GM23248 (cell line): Measurements from ENCODE around the gene RTN4RL1. TPM values are rescaled to one million over a fixed set of nuclear protein-coding genes. Genes with fewer than 3 reads are reported as not detected.

ENCODE experiments used
- DNase-seq: peaks from one replicate; pipeline ENCODE4 v3.0.0-alpha.2; 2015
- H2AFZ ChIP-seq: fragments of 200-600 bp; sonication (generic); 2 replicates; pipeline ENCODE4 v1.6.1; 2016; ENCODE audit warnings: antibody characterized with exemption
- H3F3A ChIP-seq: fragments of 200-600 bp; sonication (generic); 2 replicates; pipeline ENCODE4 v1.6.1; 2016; ENCODE audit warnings: mild to moderate bottlenecking, antibody characterized with exemption, mixed run types; ENCODE audit not compliant: insufficient read depth
- H3K27ac ChIP-seq: fragments of 200-600 bp; sonication (generic); 2 replicates; pipeline ENCODE4 v1.5.1; 2016; ENCODE audit warnings: mild to moderate bottlenecking
- H3K27me3 ChIP-seq: fragments of 200-600 bp; sonication (generic); replicated peaks from 2 replicates; pipeline ENCODE4 v1.6.1; 2016; ENCODE audit warnings: mild to moderate bottlenecking; ENCODE audit not compliant: insufficient read depth
- H3K36me3 ChIP-seq: fragments of 200-600 bp; sonication (generic); 2 replicates; pipeline ENCODE4 v1.6.1; 2016; ENCODE audit warnings: low read depth, mild to moderate bottlenecking
- H3K4me1 ChIP-seq: fragments of 200-600 bp; sonication (generic); 2 replicates; pipeline ENCODE4 v1.6.1; 2016; ENCODE audit warnings: mild to moderate bottlenecking; ENCODE audit not compliant: insufficient read depth
- H3K4me2 ChIP-seq: fragments of 200-600 bp; sonication (generic); one replicate; pipeline ENCODE4 v1.6.1; 2016; ENCODE audit warnings: mild to moderate bottlenecking; ENCODE audit not compliant: unreplicated experiment
- H3K4me3 ChIP-seq: fragments of 200-600 bp; sonication (generic); 2 replicates; pipeline ENCODE4 v1.5.1; 2016; ENCODE audit warnings: mild to moderate bottlenecking
- H3K79me2 ChIP-seq: fragments of 200-600 bp; sonication (generic); 2 replicates; pipeline ENCODE4 v1.6.1; 2016; ENCODE audit warnings: mild to moderate bottlenecking; ENCODE audit not compliant: insufficient read depth
- H3K9ac ChIP-seq: fragments of 200-600 bp; sonication (generic); 2 replicates; pipeline ENCODE4 v1.6.1; 2016; ENCODE audit warnings: mild to moderate bottlenecking
- H3K9me2 ChIP-seq: fragments of 200-600 bp; sonication (generic); 2 replicates; pipeline ENCODE4 v1.6.1; 2016; ENCODE audit warnings: mixed run types, mild to moderate bottlenecking, moderate library complexity; ENCODE audit not compliant: insufficient read depth
- H3K9me3 ChIP-seq: fragments of 200-600 bp; sonication (generic); one replicate; pipeline ENCODE4 v1.6.1; 2017; ENCODE audit warnings: low read depth
- H4K20me1 ChIP-seq: fragments of 200-600 bp; sonication (generic); 2 replicates; pipeline ENCODE4 v1.6.0; 2016; ENCODE audit not compliant: insufficient read depth
- EZH2 ChIP-seq: fragments of 200-600 bp; sonication (generic); IDR thresholded peaks from 2 replicates; pipeline ENCODE4 v1.6.1; 2018; ENCODE audit warnings: antibody characterized with exemption, mild to moderate bottlenecking; ENCODE audit not compliant: insufficient read depth, poor library complexity, severe bottlenecking
- EZH2phosphoT487 ChIP-seq: fragments of 200-600 bp; sonication (generic); IDR thresholded peaks from 2 replicates; pipeline ENCODE4 v1.6.1; 2018; ENCODE audit warnings: antibody characterized with exemption, moderate library complexity, mild to moderate bottlenecking, low read depth; ENCODE audit not compliant: insufficient read depth
- WGBS, 2 experiments: methylation state at CpG; one replicate each; pipeline ENCODE4 v1.1.6; 2015 to 2017; ENCODE audit warnings: low lambda C conversion rate in 2 of 2, low coverage in 1 of 2; ENCODE audit errors: missing lambda C conversion rate in 2 of 2; 5-methylcytosine and 5-hydroxymethylcytosine counted together
- in situ Hi-C: fragments of 300-500 bp; cut with MboI; formaldehyde crosslinking; loops from 2 replicates; pipeline ENCODE4 v1.15.0; 2020
- polyA plus RNA-seq: library from polyadenylated mRNA; unstranded; fragments of >200 nt; fragmentation: Nextera tagmentation; extraction: Ambion mirVana; gene quantifications from 2 replicates; pipeline ENCODE4 v1.2.1, GENCODE V29; 2016
- total RNA-seq: library from RNA; depleted of rRNA; stranded (reverse); fragments of >200 nt; shearing (Covaris generic); gene quantifications from 2 replicates; pipeline ENCODE4 v1.2.3, GENCODE V29; 2014

RTN4RL1 gene
- total and polyA plus RNA-seq, 2 experiments from 2014 or later: 0.22 TPM; not detected in 1

GRCh38 chr17:1958134-1958881 is 66.8 kb downstream of the RTN4RL1 start:
- H3K27ac ChIP-seq: no peak overlapping the region

GRCh38 chr17:1957037-1957436 is 68.1 kb downstream of the RTN4RL1 start:
- DNase-seq: peak; percentile 24
- Histone ChIP-seq H3K36me3 (no peaks in the 10 kb centered on the region), H4K20me1 (no peaks in the 10 kb centered on the region), H3K27me3 (no peaks in the 10 kb centered on the region), H3K4me1 (no peaks in the 10 kb centered on the region), H3F3A (no peaks in the 10 kb centered on the region), H2AFZ (no peak overlapping the region), H3K4me2 (no peak overlapping the region), H3K9ac (no peak overlapping the region), H3K9me2 (no peaks in the 10 kb centered on the region), H3K9me3 (no peaks in the 10 kb centered on the region), H3K79me2 (no peaks in the 10 kb centered on the region), H3K4me3 (no peak overlapping the region), H3K27ac (no peak overlapping the region)
- no peak for TF ChIP-seq EZH2phosphoT487
- TF ChIP-seq EZH2: no peak
- in situ Hi-C loops: no loop called here
- WGBS, 2 experiments: 60 to 61% methylated on average over 6 of the region's 6 CpGs

More at GRCh38 chr17:1958134-1958881, 66.8 kb downstream of the RTN4RL1 start:
- Histone ChIP-seq H3K9me3 (no peaks in the 10 kb centered on the region), H3K4me3 (no peak overlapping the region), H3K9ac (no peak overlapping the region), H4K20me1 (no peaks in the 10 kb centered on the region), H3F3A (no peaks in the 10 kb centered on the region), H2AFZ (no peak overlapping the region), H3K79me2 (no peaks in the 10 kb centered on the region), H3K27me3 (no peaks in the 10 kb centered on the region), H3K9me2 (no peaks in the 10 kb centered on the region), H3K36me3 (no peaks in the 10 kb centered on the region), H3K4me2 (no peak overlapping the region), H3K4me1 (no peaks in the 10 kb centered on the region)
- 52 to 59% methylated on average over 17 to 21 of the region's 21 CpGs for WGBS, 2 experiments
- in situ Hi-C loops: no loop called here
- peak; percentile 17 for DNase-seq
- TF ChIP-seq EZH2 (no peak), EZH2phosphoT487 (no peak)

GRCh38 chr17:1956134-1956533 is 69.0 kb downstream of the RTN4RL1 start:
- H3K9me3 ChIP-seq: no peaks in the 10 kb centered on the region
- H3K9me2 ChIP-seq: no peaks in the 10 kb centered on the region
- no peaks in the 10 kb centered on the region for H4K20me1 ChIP-seq
- WGBS, 2 experiments: 77 to 81% methylated on average over 12 to 13 of the region's 13 CpGs
- no peak overlapping the region for H3K4me3 ChIP-seq
- H3K27ac ChIP-seq: no peak overlapping the region
- DNase-seq: no peak
- no peak overlapping the region for H3K4me2 ChIP-seq
- in situ Hi-C loops: no loop called here
- H3K36me3 ChIP-seq: no peaks in the 10 kb centered on the region
- no peaks in the 10 kb centered on the region for H3K4me1 ChIP-seq
- no peak for TF ChIP-seq EZH2
- TF ChIP-seq EZH2phosphoT487: no peak
- no peaks in the 10 kb centered on the region for H3K27me3 ChIP-seq
- H3K79me2 ChIP-seq: no peaks in the 10 kb centered on the region
- no peak overlapping the region for H3K9ac ChIP-seq
- no peak overlapping the region for H2AFZ ChIP-seq
- no peaks in the 10 kb centered on the region for H3F3A ChIP-seq

- Histone ChIP-seq H3K4me1 (no peaks in the 10 kb centered on the region), H3K27ac (no peak overlapping the region), H3K4me2 (no peak overlapping the region), H3K36me3 (no peaks in the 10 kb centered on the region), H3K27me3 (no peaks in the 10 kb centered on the region), H3K4me3 (no peak overlapping the region), H3F3A (no peaks in the 10 kb centered on the region), H3K9ac (no peak overlapping the region), H3K9me2 (no peaks in the 10 kb centered on the region), H4K20me1 (no peaks in the 10 kb centered on the region), H2AFZ (no peak overlapping the region), H3K9me3 (no peaks in the 10 kb centered on the region), H3K79me2 (no peaks in the 10 kb centered on the region)
- TF ChIP-seq EZH2phosphoT487 (no peak), EZH2 (no peak)
- 50 to 58% methylated on average over 5 of the region's 5 CpGs for WGBS, 2 experiments
- in situ Hi-C loops: no loop called here
- peak; percentile 32 for DNase-seq
These were observed 71.3 kb downstream of the RTN4RL1 start for GRCh38 chr17:1953831-1954230.
